Stimulated activated CD8-positive, alpha-beta memory T cell treated with anti-CD3 and anti-CD28 coated beads, Interleukin-4, amount 100 ng/mL, for 4 hours (primary cell): Measurements from ENCODE around the gene TRAF3IP1.
"Not testable (repeated sequence)": the region's sequence is repeated elsewhere in the genome, so short reads cannot be mapped to it uniquely, and the experiment has no call there.

Experiments
- DNase-seq, 2 donors: peaks; one replicate each; pipeline ENCODE4 v3.0.0-alpha.2; 2020; ENCODE audit warnings: low read depth in 2 of 2, low spot score in 1 of 2

TRAF3IP1 gene

GRCh38 chr2:238306672-238306998 is 13.7 kb upstream of the TRAF3IP1 start:
- DNase-seq = no peak

GRCh38 chr2:238308177-238308576 is 12.1 kb upstream of the TRAF3IP1 start:
- DNase-seq = no peak

GRCh38 chr2:238310721-238311120 is 9.6 kb upstream of the TRAF3IP1 start:
- DNase-seq = not testable (repeated sequence)

GRCh38 chr2:238313289-238313990 is 6.9 kb upstream of the TRAF3IP1 start:
- DNase-seq = no peak

GRCh38 chr2:238313991-238314350 is 6.3 kb upstream of the TRAF3IP1 start:
- no peak for DNase-seq

- no peak for DNase-seq
These were observed 5.7 kb upstream of the TRAF3IP1 start for GRCh38 chr2:238314576-238314975.

- DNase-seq = no peak
These were observed 5.2 kb upstream of the TRAF3IP1 start for GRCh38 chr2:238315031-238315595.

- DNase-seq = no peak
These were observed 447 bp downstream of the TRAF3IP1 start for GRCh38 chr2:238320648-238321281.

- DNase-seq = no peak
These were observed 1.1 kb downstream of the TRAF3IP1 start for GRCh38 chr2:238321467-238321866.

- DNase-seq = no peak
These were observed 1.7 kb downstream of the TRAF3IP1 start for GRCh38 chr2:238322001-238322411.

- not testable (repeated sequence) for DNase-seq
These were observed 3.9 kb downstream of the TRAF3IP1 start for GRCh38 chr2:238324248-238324647.

GRCh38 chr2:238325694-238326093 is 5.4 kb downstream of the TRAF3IP1 start:
- no peak for DNase-seq

GRCh38 chr2:238326801-238327365 is 6.6 kb downstream of the TRAF3IP1 start:
- no peak for DNase-seq

GRCh38 chr2:238327751-238328150 is 7.4 kb downstream of the TRAF3IP1 start:
- DNase-seq = no peak

GRCh38 chr2:238330391-238330790 is 10.1 kb downstream of the TRAF3IP1 start:
- DNase-seq = no peak

- DNase-seq = no peak
These were observed 11.6 kb downstream of the TRAF3IP1 start for GRCh38 chr2:238331916-238332315.

GRCh38 chr2:238334885-238335284 is 14.6 kb downstream of the TRAF3IP1 start:
- DNase-seq = no peak

GRCh38 chr2:238335591-238335990 is 15.3 kb downstream of the TRAF3IP1 start:
- DNase-seq = not testable (repeated sequence)

- no peak for DNase-seq
These were observed 15.8 kb downstream of the TRAF3IP1 start for GRCh38 chr2:238336151-238336550.

GRCh38 chr2:238336793-238337444 is 16.6 kb downstream of the TRAF3IP1 start:
- DNase-seq = no peak

- DNase-seq = no peak
These were observed 17.5 kb downstream of the TRAF3IP1 start for GRCh38 chr2:238337846-238338245.
